ENCODE results near the gene NGDN. TPM values are rescaled to one million over a fixed set of nuclear protein-coding genes. Genes with fewer than 3 reads are reported as not detected.

The NGDN gene
- total and polyA plus RNA-seq, 2 donors (not counting 3 experiments of a cell fraction or from before 2014, with no cell fraction given): 25.6 to 36.5 TPM

DNA sequence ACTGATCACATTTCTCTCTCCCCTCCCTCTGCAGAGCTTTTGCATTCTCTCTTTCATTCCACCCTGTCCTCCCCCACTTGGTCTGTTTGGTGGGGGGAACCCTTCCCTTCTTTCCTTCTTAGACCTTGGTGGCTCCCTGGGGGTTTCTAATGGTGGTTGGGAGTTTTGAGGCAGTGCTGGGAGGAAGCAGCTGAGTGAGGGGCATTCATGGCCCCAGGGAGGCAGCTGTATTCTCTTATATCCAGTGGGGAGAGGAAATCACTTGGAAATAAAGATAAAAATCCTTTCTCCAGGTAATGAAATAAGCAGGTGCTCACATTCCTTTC, 13.3 kb downstream of the NGDN start:
- Histone ChIP-seq H3K9me1 (replicated peaks; ENCODE audit: control insufficient read depth, extremely low read depth, insufficient read depth, low read length) (no peaks in the 10 kb centered on the region), H3K36me3 (ENCODE audit: control insufficient read depth in 2 of 2, extremely low read depth in 1 of 2, insufficient read depth in 2 of 2, low read length in 2 of 2) (peaks cover 0 to 6% of the 10 kb centered on the region in 2 experiments), H4K20me1 (replicated peaks; ENCODE audit: control insufficient read depth, extremely low read depth, insufficient read depth, low read length) (peaks cover 2% of the 10 kb centered on the region), H3K9ac (replicated peaks; ENCODE audit: extremely low read depth, insufficient read depth, low read length) (no peak overlapping the region), H3K4me2 (ENCODE audit: insufficient read depth, low read length) (no peak overlapping the region), H3K27ac (ENCODE audit: insufficient read depth, low read depth, low read length) (no peak overlapping the region), H2AFZ (ENCODE audit: low read depth, low read length) (no peak overlapping the region), H3K27me3 (ENCODE audit: control insufficient read depth in 2 of 2, insufficient read depth in 2 of 2, low read length in 2 of 2) (no peaks in the 10 kb centered on the region), H3K79me2 (ENCODE audit: control insufficient read depth, insufficient read depth, low read length) (no peaks in the 10 kb centered on the region), H3K4me1 (ENCODE audit: control insufficient read depth, extremely low read depth, insufficient read depth, low read length) (no peaks in the 10 kb centered on the region), H3K4me3 (replicated peaks in 1 of 3; ENCODE audit: insufficient read depth in 1 of 3, low read depth in 1 of 3, low read length in 3 of 3) (no peak overlapping the region), H3K9me3 (replicated peaks; ENCODE audit: control insufficient read depth, insufficient read depth, low read length) (no peaks in the 10 kb centered on the region)
- dilution Hi-C loops (cut with MboI; ENCODE audit: extremely low pct_ligation_motif_present, low sequenced_read_pairs): no loop called here
- TF ChIP-seq EZH2 (IDR thresholded peaks at IDR 0.05; ENCODE audit: borderline replicate concordance, low read depth, low read length, severe bottlenecking) (no peak), POLR2A (IDR thresholded peaks at IDR 0.05; ENCODE audit: low read depth, low read length) (no peak), POLR2AphosphoS5 (IDR thresholded peaks at IDR 0.05; ENCODE audit: insufficient read depth, low read depth, low read length) (no peak), MYC (IDR thresholded peaks at IDR 0.05; ENCODE audit: low read depth, low read length) (no peak), FOS (IDR thresholded peaks at IDR 0.05; ENCODE audit: borderline replicate concordance, insufficient read depth, low read length) (no peak), GATA2 (IDR thresholded peaks at IDR 0.05; ENCODE audit: insufficient read depth, insufficient read length, low read depth, low read length) (no peak), JUN (IDR thresholded peaks at IDR 0.05; ENCODE audit: borderline replicate concordance, insufficient read depth, insufficient read length, low read depth) (no peak)
- TF ChIP-seq, protein P1, sequence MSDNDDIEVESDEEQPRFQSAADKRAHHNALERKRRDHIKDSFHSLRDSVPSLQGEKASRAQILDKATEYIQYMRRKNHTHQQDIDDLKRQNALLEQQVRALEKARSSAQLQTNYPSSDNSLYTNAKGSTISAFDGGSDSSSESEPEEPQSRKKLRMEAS (IDR thresholded peaks at IDR 0.05; ENCODE audit: insufficient read depth, insufficient read length): no peak
- TF ChIP-seq, protein P2, sequence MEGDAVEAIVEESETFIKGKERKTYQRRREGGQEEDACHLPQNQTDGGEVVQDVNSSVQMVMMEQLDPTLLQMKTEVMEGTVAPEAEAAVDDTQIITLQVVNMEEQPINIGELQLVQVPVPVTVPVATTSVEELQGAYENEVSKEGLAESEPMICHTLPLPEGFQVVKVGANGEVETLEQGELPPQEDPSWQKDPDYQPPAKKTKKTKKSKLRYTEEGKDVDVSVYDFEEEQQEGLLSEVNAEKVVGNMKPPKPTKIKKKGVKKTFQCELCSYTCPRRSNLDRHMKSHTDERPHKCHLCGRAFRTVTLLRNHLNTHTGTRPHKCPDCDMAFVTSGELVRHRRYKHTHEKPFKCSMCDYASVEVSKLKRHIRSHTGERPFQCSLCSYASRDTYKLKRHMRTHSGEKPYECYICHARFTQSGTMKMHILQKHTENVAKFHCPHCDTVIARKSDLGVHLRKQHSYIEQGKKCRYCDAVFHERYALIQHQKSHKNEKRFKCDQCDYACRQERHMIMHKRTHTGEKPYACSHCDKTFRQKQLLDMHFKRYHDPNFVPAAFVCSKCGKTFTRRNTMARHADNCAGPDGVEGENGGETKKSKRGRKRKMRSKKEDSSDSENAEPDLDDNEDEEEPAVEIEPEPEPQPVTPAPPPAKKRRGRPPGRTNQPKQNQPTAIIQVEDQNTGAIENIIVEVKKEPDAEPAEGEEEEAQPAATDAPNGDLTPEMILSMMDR (IDR thresholded peaks at IDR 0.05; ENCODE audit: extremely low read depth in 1 of 2, insufficient read depth in 1 of 2, low read depth in 1 of 2, low read length in 2 of 2): no peak
- BruUV-seq (replicated peaks): no TSS peak
- intact Hi-C loops (cut with micrococcal nuclease): no loop called here
- FAIRE-seq (no peak), DNase-seq (ENCODE audit: low read depth, low spot score) (no peak)
- ChIA-PET CTCF (interaction anchor here (15.7 kb wide), 1 partner anchor 77 kb away, joined by 416 read pairs; the partner anchor contains the start of gene THTPA), POLR2A (no interaction called here)
